Liver (tissue), 3 donors: ENCODE measurements around the gene USP48.

Source experiments
- JUND ChIP-seq, 2 donors: IDR thresholded peaks; 2 replicates each; pipeline ENCODE4 v1.6.1; 2016; ENCODE audit warnings: antibody characterized with exemption in 2 of 2
- RAD21 ChIP-seq, 2 donors: IDR thresholded peaks; 2 replicates each; pipeline ENCODE4 v1.6.1; 2016; ENCODE audit warnings: antibody characterized with exemption in 2 of 2, mild to moderate bottlenecking in 2 of 2
- YY1 ChIP-seq: IDR thresholded peaks from 2 replicates; pipeline ENCODE4 v1.6.1; 2016; ENCODE audit warnings: antibody characterized with exemption, mild to moderate bottlenecking
- TF ChIP-seq, protein P1 (sequence below): fragments of 150-350 bp; IDR thresholded peaks from 2 replicates; pipeline ENCODE4 v1.5.1; 2017; ENCODE audit warnings: improper control_type of control experiment, low read depth, low read length; ENCODE audit not compliant: missing input control
- TF ChIP-seq, protein P2 (sequence below): IDR thresholded peaks from 2 replicates; pipeline ENCODE4 v1.6.1; 2016; ENCODE audit warnings: antibody characterized with exemption
- TF ChIP-seq, protein P3 (sequence below): IDR thresholded peaks from 2 replicates; pipeline ENCODE4 v1.6.1; 2016; ENCODE audit warnings: antibody characterized with exemption
- TF ChIP-seq, protein P4 (sequence below): IDR thresholded peaks from 2 replicates; pipeline ENCODE4 v1.6.1; 2016; ENCODE audit warnings: antibody characterized with exemption
- donor health status: healthy.
- donor health status: healthy.

DNA sequence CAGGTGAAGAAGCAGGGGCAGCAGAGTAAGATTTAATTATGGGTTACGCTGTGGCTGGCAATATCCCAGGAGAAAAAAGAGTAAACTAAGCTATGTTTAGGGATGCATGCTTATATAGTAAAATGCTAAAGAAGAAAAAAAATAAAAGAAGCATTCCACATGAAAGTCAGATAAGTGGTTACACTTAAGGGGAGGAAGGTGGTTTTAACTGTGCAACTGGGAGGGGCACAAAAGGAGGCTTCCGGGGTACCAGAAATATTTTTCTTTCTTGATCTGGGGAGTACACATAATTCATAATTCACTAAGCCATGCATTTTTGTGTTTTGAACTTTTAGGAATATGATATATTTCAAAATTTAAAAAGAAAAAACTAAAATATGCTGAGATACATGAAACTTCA is 39.5 kb downstream of the USP48 start:
- TF ChIP-seq, protein P1, sequence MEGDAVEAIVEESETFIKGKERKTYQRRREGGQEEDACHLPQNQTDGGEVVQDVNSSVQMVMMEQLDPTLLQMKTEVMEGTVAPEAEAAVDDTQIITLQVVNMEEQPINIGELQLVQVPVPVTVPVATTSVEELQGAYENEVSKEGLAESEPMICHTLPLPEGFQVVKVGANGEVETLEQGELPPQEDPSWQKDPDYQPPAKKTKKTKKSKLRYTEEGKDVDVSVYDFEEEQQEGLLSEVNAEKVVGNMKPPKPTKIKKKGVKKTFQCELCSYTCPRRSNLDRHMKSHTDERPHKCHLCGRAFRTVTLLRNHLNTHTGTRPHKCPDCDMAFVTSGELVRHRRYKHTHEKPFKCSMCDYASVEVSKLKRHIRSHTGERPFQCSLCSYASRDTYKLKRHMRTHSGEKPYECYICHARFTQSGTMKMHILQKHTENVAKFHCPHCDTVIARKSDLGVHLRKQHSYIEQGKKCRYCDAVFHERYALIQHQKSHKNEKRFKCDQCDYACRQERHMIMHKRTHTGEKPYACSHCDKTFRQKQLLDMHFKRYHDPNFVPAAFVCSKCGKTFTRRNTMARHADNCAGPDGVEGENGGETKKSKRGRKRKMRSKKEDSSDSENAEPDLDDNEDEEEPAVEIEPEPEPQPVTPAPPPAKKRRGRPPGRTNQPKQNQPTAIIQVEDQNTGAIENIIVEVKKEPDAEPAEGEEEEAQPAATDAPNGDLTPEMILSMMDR: no peak
- TF ChIP-seq YY1 (no peak), JUND (IDR thresholded peaks at IDR 0.05) (no peak), RAD21 (IDR thresholded peaks at IDR 0.05) (no peak)
- TF ChIP-seq, protein P2, sequence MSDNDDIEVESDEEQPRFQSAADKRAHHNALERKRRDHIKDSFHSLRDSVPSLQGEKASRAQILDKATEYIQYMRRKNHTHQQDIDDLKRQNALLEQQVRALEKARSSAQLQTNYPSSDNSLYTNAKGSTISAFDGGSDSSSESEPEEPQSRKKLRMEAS: no peak
- TF ChIP-seq, protein P3, sequence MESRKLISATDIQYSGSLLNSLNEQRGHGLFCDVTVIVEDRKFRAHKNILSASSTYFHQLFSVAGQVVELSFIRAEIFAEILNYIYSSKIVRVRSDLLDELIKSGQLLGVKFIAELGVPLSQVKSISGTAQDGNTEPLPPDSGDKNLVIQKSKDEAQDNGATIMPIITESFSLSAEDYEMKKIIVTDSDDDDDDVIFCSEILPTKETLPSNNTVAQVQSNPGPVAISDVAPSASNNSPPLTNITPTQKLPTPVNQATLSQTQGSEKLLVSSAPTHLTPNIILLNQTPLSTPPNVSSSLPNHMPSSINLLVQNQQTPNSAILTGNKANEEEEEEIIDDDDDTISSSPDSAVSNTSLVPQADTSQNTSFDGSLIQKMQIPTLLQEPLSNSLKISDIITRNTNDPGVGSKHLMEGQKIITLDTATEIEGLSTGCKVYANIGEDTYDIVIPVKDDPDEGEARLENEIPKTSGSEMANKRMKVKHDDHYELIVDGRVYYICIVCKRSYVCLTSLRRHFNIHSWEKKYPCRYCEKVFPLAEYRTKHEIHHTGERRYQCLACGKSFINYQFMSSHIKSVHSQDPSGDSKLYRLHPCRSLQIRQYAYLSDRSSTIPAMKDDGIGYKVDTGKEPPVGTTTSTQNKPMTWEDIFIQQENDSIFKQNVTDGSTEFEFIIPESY: no peak
- TF ChIP-seq, protein P4, sequence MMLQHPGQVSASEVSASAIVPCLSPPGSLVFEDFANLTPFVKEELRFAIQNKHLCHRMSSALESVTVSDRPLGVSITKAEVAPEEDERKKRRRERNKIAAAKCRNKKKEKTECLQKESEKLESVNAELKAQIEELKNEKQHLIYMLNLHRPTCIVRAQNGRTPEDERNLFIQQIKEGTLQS: no peak
